ENCODE measurements around the gene PCCA.
"Not testable (repeated sequence)": the region's sequence is repeated elsewhere in the genome, so short reads cannot be mapped to it uniquely, and the experiment has no call there.

DNA sequence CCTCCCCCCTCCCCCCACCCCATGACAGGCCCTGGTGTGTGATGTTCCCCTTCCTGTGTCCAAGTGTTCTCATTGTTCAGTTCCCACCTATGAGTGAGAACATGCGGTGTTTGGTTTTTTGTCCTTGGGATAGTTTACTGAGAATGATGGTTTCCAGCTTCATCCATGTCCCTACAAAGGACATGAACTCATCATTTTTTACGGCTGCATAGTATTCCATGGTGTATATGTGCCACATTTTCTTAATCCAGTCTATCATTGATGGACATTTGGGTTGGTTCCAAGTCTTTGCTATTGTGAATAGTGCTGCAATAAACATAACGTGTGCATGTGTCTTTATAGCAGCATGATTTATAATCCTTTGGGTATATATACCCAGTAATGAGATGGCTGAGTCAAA, 229.6 kb downstream of the PCCA start:
- TF ChIP-seq, protein P1, sequence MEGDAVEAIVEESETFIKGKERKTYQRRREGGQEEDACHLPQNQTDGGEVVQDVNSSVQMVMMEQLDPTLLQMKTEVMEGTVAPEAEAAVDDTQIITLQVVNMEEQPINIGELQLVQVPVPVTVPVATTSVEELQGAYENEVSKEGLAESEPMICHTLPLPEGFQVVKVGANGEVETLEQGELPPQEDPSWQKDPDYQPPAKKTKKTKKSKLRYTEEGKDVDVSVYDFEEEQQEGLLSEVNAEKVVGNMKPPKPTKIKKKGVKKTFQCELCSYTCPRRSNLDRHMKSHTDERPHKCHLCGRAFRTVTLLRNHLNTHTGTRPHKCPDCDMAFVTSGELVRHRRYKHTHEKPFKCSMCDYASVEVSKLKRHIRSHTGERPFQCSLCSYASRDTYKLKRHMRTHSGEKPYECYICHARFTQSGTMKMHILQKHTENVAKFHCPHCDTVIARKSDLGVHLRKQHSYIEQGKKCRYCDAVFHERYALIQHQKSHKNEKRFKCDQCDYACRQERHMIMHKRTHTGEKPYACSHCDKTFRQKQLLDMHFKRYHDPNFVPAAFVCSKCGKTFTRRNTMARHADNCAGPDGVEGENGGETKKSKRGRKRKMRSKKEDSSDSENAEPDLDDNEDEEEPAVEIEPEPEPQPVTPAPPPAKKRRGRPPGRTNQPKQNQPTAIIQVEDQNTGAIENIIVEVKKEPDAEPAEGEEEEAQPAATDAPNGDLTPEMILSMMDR (IDR thresholded peaks at IDR 0.05; ENCODE audit: insufficient read depth, low read length, poor library complexity, severe bottlenecking) = not testable (repeated sequence)
- TF ChIP-seq EZH2phosphoT487 (conservative IDR thresholded peaks at IDR 0.05; ENCODE audit: low read length) = not testable (repeated sequence)
